HG02610 (cell line): Measurements from ENCODE around the gene AGAP1.

Experiments used
- ATAC-seq: cut with Tn5 transposase; IDR thresholded peaks from one replicate; pipeline ENCODE4 v1.9.1; 2021; ENCODE audit warnings: mild to moderate bottlenecking, moderate library complexity; ENCODE audit not compliant: unreplicated experiment

Gene AGAP1

GRCh38 chr2:235530735-235531134 is 36.9 kb downstream of the AGAP1 start:
- ATAC-seq, result no peak

GRCh38 chr2:235532307-235532706 is 38.5 kb downstream of the AGAP1 start:
- ATAC-seq, result no peak

- no peak for ATAC-seq
Observed at GRCh38 chr2:235533198-235533597, 39.4 kb downstream of the AGAP1 start.

- ATAC-seq, result no peak
Observed at GRCh38 chr2:235533616-235534385, 40.0 kb downstream of the AGAP1 start.

GRCh38 chr2:235534678-235535422 is 41.0 kb downstream of the AGAP1 start:
- no peak for ATAC-seq

GRCh38 chr2:235535423-235536130 is 41.7 kb downstream of the AGAP1 start:
- ATAC-seq, result no peak

GRCh38 chr2:235536711-235537110 is 42.9 kb downstream of the AGAP1 start:
- ATAC-seq, result no peak

GRCh38 chr2:235537186-235537585 is 43.3 kb downstream of the AGAP1 start:
- no peak for ATAC-seq

GRCh38 chr2:235537587-235537986 is 43.7 kb downstream of the AGAP1 start:
- no peak for ATAC-seq

GRCh38 chr2:235538144-235538639 is 44.3 kb downstream of the AGAP1 start:
- ATAC-seq, result no peak

GRCh38 chr2:235538981-235539380 is 45.1 kb downstream of the AGAP1 start:
- no peak for ATAC-seq

GRCh38 chr2:235539773-235540172 is 45.9 kb downstream of the AGAP1 start:
- ATAC-seq, result no peak

- ATAC-seq, result no peak
Observed at GRCh38 chr2:235541016-235541415, 47.2 kb downstream of the AGAP1 start.

GRCh38 chr2:235541838-235542549 is 48.2 kb downstream of the AGAP1 start:
- no peak for ATAC-seq

- no peak for ATAC-seq
Observed at GRCh38 chr2:235542733-235543127, 48.9 kb downstream of the AGAP1 start.

- ATAC-seq, result no peak
Observed at GRCh38 chr2:235543128-235543750, 49.4 kb downstream of the AGAP1 start.

GRCh38 chr2:235543851-235544688 is 50.2 kb downstream of the AGAP1 start:
- ATAC-seq, result no peak

GRCh38 chr2:235544689-235544969 is 50.8 kb downstream of the AGAP1 start:
- ATAC-seq, result no peak

GRCh38 chr2:235545339-235546150 is 51.7 kb downstream of the AGAP1 start:
- no peak for ATAC-seq
